ENCODE results near the gene NPDC1.

GRCh38 chr9:137034709-137035506 lies 11.1 kb downstream of the NPDC1 start:
- TF ChIP-seq POLR2AphosphoS5 (IDR thresholded peaks at IDR 0.05; ENCODE audit: low read depth, low read length) (no peak), POLR2A (IDR thresholded peaks at IDR 0.05; ENCODE audit: low read depth, low read length) (no peak), TAF1 (IDR thresholded peaks at IDR 0.05; ENCODE audit: borderline replicate concordance, low read depth, low read length) (no peak)
